Measurements from ENCODE around the gene RELL2.

Gene RELL2

GRCh38 chr5:141650851-141651727 lies 14.3 kb downstream of the RELL2 start, which contains the start of gene FCHSD1:
Gene FCHSD1 (minus strand): TSS chr5:141651418. CDS start chr5:141651368, 50 bp downstream.
- peak; percentile 73 for DNase-seq

- DNase-seq: no peak
These were observed 14.9 kb downstream of the RELL2 start for GRCh38 chr5:141651728-141652105.

GRCh38 chr5:141654298-141654697 lies 17.5 kb downstream of the RELL2 start:
- DNase-seq: no peak

- DNase-seq: no peak
These were observed 18.2 kb downstream of the RELL2 start for GRCh38 chr5:141655020-141655419.

- no peak for DNase-seq
These were observed 19.6 kb downstream of the RELL2 start for GRCh38 chr5:141656396-141656795.

GRCh38 chr5:141657404-141657803 lies 20.6 kb downstream of the RELL2 start:
- no peak for DNase-seq

- DNase-seq: no peak
These were observed 21.2 kb downstream of the RELL2 start for GRCh38 chr5:141657937-141658545.

- no peak for DNase-seq
These were observed 25.2 kb downstream of the RELL2 start for GRCh38 chr5:141662028-141662427.

- no peak for DNase-seq
These were observed 26.7 kb downstream of the RELL2 start for GRCh38 chr5:141663506-141663905.

GRCh38 chr5:141664733-141665461 lies 28.1 kb downstream of the RELL2 start:
- DNase-seq: peak; percentile 57

- DNase-seq: no peak
These were observed 29.5 kb downstream of the RELL2 start for GRCh38 chr5:141665995-141666940.

GRCh38 chr5:141668601-141669265 lies 31.9 kb downstream of the RELL2 start:
- DNase-seq: no peak

GRCh38 chr5:141669520-141669919 lies 32.7 kb downstream of the RELL2 start:
- DNase-seq: no peak

- no peak for DNase-seq
These were observed 35.5 kb downstream of the RELL2 start for GRCh38 chr5:141672071-141672840.

- DNase-seq: no peak
These were observed 36.3 kb downstream of the RELL2 start for GRCh38 chr5:141672841-141673813.

GRCh38 chr5:141674747-141675146 lies 38.0 kb downstream of the RELL2 start:
- DNase-seq: no peak

- DNase-seq: no peak
These were observed 38.9 kb downstream of the RELL2 start for GRCh38 chr5:141675672-141676071.

GRCh38 chr5:141677415-141677814 lies 40.6 kb downstream of the RELL2 start:
- no peak for DNase-seq

GRCh38 chr5:141680178-141680577 lies 43.4 kb downstream of the RELL2 start:
- no peak for DNase-seq

- DNase-seq: no peak
These were observed 44.0 kb downstream of the RELL2 start for GRCh38 chr5:141680751-141681201.
